Liver (tissue), 9 donors: Measurements from ENCODE around the gene SLC66A2. TPM values are rescaled to one million over a fixed set of nuclear protein-coding genes. Genes with fewer than 3 reads are reported as not detected.

Experiments used
- DNase-seq: peaks from one replicate; pipeline ENCODE4 v3.0.0-alpha.2; 2017; ENCODE audit warnings: low spot score
- H3K27ac ChIP-seq, 2 donors: one replicate each; pipeline ENCODE4 v1.7.0; 2013; ENCODE audit warnings: inconsistent platforms in 2 of 2, low read length in 2 of 2, control low read depth in 1 of 2, low read depth in 1 of 2, mild to moderate bottlenecking in 1 of 2
- H3K27me3 ChIP-seq, 4 donors: one replicate each; pipeline versions ENCODE4 v1.6.1 to v1.7.0; 2013; ENCODE audit warnings: low read length in 3 of 4, inconsistent platforms in 1 of 4, mild to moderate bottlenecking in 1 of 4, moderate library complexity in 1 of 4; ENCODE audit not compliant: control insufficient read depth in 4 of 4, insufficient read depth in 4 of 4
- H3K36me3 ChIP-seq, 4 donors: one replicate each; pipeline versions ENCODE4 v1.6.1 to v1.7.0; 2013; ENCODE audit warnings: low read length in 3 of 4, mild to moderate bottlenecking in 3 of 4, low read depth in 1 of 4, moderate library complexity in 1 of 4; ENCODE audit not compliant: control insufficient read depth in 4 of 4, insufficient read depth in 3 of 4
- H3K4me1 ChIP-seq, 4 donors: one replicate each; pipeline versions ENCODE4 v1.6.1 to v1.7.0; 2013; ENCODE audit warnings: low read length in 3 of 4, mild to moderate bottlenecking in 3 of 4, moderate library complexity in 1 of 4; ENCODE audit not compliant: control insufficient read depth in 4 of 4, insufficient read depth in 4 of 4
- H3K4me3 ChIP-seq, 3 donors: one replicate each; pipeline versions ENCODE4 v1.6.1 to v1.7.0; 2013; ENCODE audit warnings: low read length in 3 of 3, control low read depth in 1 of 3, low read depth in 1 of 3, mild to moderate bottlenecking in 1 of 3
- H3K9ac ChIP-seq, 2 donors: one replicate each; pipeline ENCODE4 v1.7.0; 2013; ENCODE audit warnings: low read length in 2 of 2, mild to moderate bottlenecking in 2 of 2, moderate library complexity in 2 of 2, control low read depth in 1 of 2, low read depth in 1 of 2
- H3K9me3 ChIP-seq, 4 donors: one replicate each; pipeline versions ENCODE4 v1.6.1 to v1.7.0; 2013; ENCODE audit warnings: low read length in 3 of 4; ENCODE audit not compliant: control insufficient read depth in 4 of 4
- EGR1 ChIP-seq, 2 donors: IDR thresholded peaks; 2 replicates each; pipeline ENCODE4 v1.6.1; 2016 to 2018; ENCODE audit warnings: antibody characterized with exemption in 2 of 2, low read depth in 2 of 2
- FOXA1 ChIP-seq: IDR thresholded peaks from 2 replicates; pipeline ENCODE4 v1.6.1; 2016; ENCODE audit warnings: antibody characterized with exemption
- FOXA2 ChIP-seq: IDR thresholded peaks from 2 replicates; pipeline ENCODE4 v1.6.1; 2016; ENCODE audit warnings: antibody characterized with exemption
- GABPA ChIP-seq, 2 donors: IDR thresholded peaks in 1 of 2; conservative IDR thresholded peaks in 1 of 2; 2 replicates each; pipeline ENCODE4 v1.6.1; 2016; ENCODE audit warnings: antibody characterized with exemption in 2 of 2, mild to moderate bottlenecking in 1 of 2, moderate library complexity in 1 of 2
- HNF4A ChIP-seq, 2 donors: conservative IDR thresholded peaks; 2 replicates each; pipeline ENCODE4 v1.6.1; 2016; ENCODE audit warnings: antibody characterized with exemption in 2 of 2, mild to moderate bottlenecking in 2 of 2
- HNF4G ChIP-seq: IDR thresholded peaks from 2 replicates; pipeline ENCODE4 v1.6.1; 2016; ENCODE audit warnings: antibody characterized with exemption
- JUND ChIP-seq, 2 donors: IDR thresholded peaks; 2 replicates each; pipeline ENCODE4 v1.6.1; 2016; ENCODE audit warnings: antibody characterized with exemption in 2 of 2
- NR2F2 ChIP-seq: IDR thresholded peaks from 2 replicates; pipeline ENCODE4 v1.6.1; 2016; ENCODE audit warnings: antibody characterized with exemption
- RAD21 ChIP-seq, 2 donors: IDR thresholded peaks; 2 replicates each; pipeline ENCODE4 v1.6.1; 2016; ENCODE audit warnings: antibody characterized with exemption in 2 of 2, mild to moderate bottlenecking in 2 of 2
- REST ChIP-seq: IDR thresholded peaks from 2 replicates; pipeline ENCODE4 v1.6.1; 2016; ENCODE audit warnings: antibody characterized with exemption, mild to moderate bottlenecking
- RXRA ChIP-seq, 2 donors: IDR thresholded peaks; 2 replicates each; pipeline ENCODE4 v1.6.1; 2017 to 2018; ENCODE audit warnings: antibody characterized with exemption in 2 of 2, mild to moderate bottlenecking in 1 of 2
- SP1 ChIP-seq: IDR thresholded peaks from 2 replicates; pipeline ENCODE4 v1.6.1; 2018; ENCODE audit warnings: antibody characterized with exemption, mild to moderate bottlenecking
- TAF1 ChIP-seq: conservative IDR thresholded peaks from 2 replicates; pipeline ENCODE4 v1.6.1; 2016; ENCODE audit warnings: antibody characterized with exemption, mild to moderate bottlenecking
- YY1 ChIP-seq: IDR thresholded peaks from 2 replicates; pipeline ENCODE4 v1.6.1; 2016; ENCODE audit warnings: antibody characterized with exemption, mild to moderate bottlenecking
- ZBTB33 ChIP-seq: IDR thresholded peaks from 2 replicates; pipeline ENCODE4 v1.6.1; 2016; ENCODE audit warnings: antibody characterized with exemption
- WGBS: extraction: QIAGEN DNeasy Blood & Tissue Kit; methylation state at CpG from one replicate; pipeline ENCODE4 v1.1.7; 2013; 5-methylcytosine and 5-hydroxymethylcytosine counted together
- polyA plus RNA-seq, 2 donors: library from polyadenylated mRNA; stranded (reverse) in 1 of 2; unstranded in 1 of 2; fragments of 200-250 nt in 1 of 2; fragments of >200 nt in 1 of 2; fragmentation: Nextera tagmentation in 1 of 2; extraction: Ambion mirVana in 1 of 2; gene quantifications; one replicate each; pipeline versions ENCODE4 v1.2.1 to v1.2.3, GENCODE V29; 2013 to 2015
- total RNA-seq, 2 donors: library from RNA; depleted of rRNA; stranded (reverse); fragments of >200 nt; gene quantifications; one replicate each; pipeline ENCODE4 v1.2.3, GENCODE V29; 2014
- TF ChIP-seq, protein P1 (sequence below): fragments of 150-350 bp; IDR thresholded peaks from 2 replicates; pipeline ENCODE4 v1.5.1; 2017; ENCODE audit warnings: improper control_type of control experiment, low read depth, low read length; ENCODE audit not compliant: missing input control
- TF ChIP-seq, protein P2 (sequence below): IDR thresholded peaks from 2 replicates; pipeline ENCODE4 v1.6.1; 2016; ENCODE audit warnings: antibody characterized with exemption
- TF ChIP-seq, protein P3 (sequence below): IDR thresholded peaks from 2 replicates; pipeline ENCODE4 v1.6.1; 2016; ENCODE audit warnings: antibody characterized with exemption
- donor health status: healthy.
- donor health status: healthy.
- donor health status: healthy.
- donor health status: healthy.
- donor health status: healthy.

Gene SLC66A2
- total and polyA plus RNA-seq, 4 donors: 47.8 to 107 (median 67.9) TPM

GRCh38 chr18:79939096-79939495, 12.4 kb downstream of the SLC66A2 start:
- H3K9me3 ChIP-seq: no peaks in the 10 kb centered on the region
- peaks cover 49 to 97% (median 90%) of the 10 kb centered on the region in 4 donors for H3K4me1 ChIP-seq
- H3K4me3 ChIP-seq: no peak overlapping the region
- WGBS: 70% methylated on average over 5 of the region's 5 CpGs
- H3K27me3 ChIP-seq: no peaks in the 10 kb centered on the region
- peaks cover 3 to 12% (median 11%) of the 10 kb centered on the region in 4 donors for H3K36me3 ChIP-seq
- peak; percentile 5 for DNase-seq
- TF ChIP-seq ZBTB33: no peak
- TF ChIP-seq HNF4A (conservative IDR thresholded peaks at IDR 0.05): no peak
- no peak for TF ChIP-seq RXRA (IDR thresholded peaks at IDR 0.05)
- no peak for TF ChIP-seq NR2F2
- TF ChIP-seq RAD21 (IDR thresholded peaks at IDR 0.05): no peak
- TF ChIP-seq, protein P1, sequence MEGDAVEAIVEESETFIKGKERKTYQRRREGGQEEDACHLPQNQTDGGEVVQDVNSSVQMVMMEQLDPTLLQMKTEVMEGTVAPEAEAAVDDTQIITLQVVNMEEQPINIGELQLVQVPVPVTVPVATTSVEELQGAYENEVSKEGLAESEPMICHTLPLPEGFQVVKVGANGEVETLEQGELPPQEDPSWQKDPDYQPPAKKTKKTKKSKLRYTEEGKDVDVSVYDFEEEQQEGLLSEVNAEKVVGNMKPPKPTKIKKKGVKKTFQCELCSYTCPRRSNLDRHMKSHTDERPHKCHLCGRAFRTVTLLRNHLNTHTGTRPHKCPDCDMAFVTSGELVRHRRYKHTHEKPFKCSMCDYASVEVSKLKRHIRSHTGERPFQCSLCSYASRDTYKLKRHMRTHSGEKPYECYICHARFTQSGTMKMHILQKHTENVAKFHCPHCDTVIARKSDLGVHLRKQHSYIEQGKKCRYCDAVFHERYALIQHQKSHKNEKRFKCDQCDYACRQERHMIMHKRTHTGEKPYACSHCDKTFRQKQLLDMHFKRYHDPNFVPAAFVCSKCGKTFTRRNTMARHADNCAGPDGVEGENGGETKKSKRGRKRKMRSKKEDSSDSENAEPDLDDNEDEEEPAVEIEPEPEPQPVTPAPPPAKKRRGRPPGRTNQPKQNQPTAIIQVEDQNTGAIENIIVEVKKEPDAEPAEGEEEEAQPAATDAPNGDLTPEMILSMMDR: no peak
- no peak for TF ChIP-seq JUND (IDR thresholded peaks at IDR 0.05)
- no peak for TF ChIP-seq REST
- TF ChIP-seq TAF1: no peak
- H3K27ac ChIP-seq: no peak overlapping the region
- H3K9ac ChIP-seq: no peak overlapping the region

- no peaks in the 10 kb centered on the region for H3K27me3 ChIP-seq
- H3K27ac ChIP-seq: peak overlapping the region in 1 of 2 donors; percentile 86
- H3K9ac ChIP-seq: no peak overlapping the region
- WGBS: 52% methylated on average over 9 of the region's 9 CpGs
- DNase-seq: no peak
- peaks cover 41 to 95% (median 86%) of the 10 kb centered on the region in 4 donors for H3K4me1 ChIP-seq
- no peak overlapping the region for H3K4me3 ChIP-seq
- TF ChIP-seq EGR1 (IDR thresholded peaks at IDR 0.05; ENCODE audit: low read depth in 2 of 2) (no peak), FOXA1 (no peak), REST (no peak), SP1 (no peak), TAF1 (no peak), NR2F2 (no peak), JUND (IDR thresholded peaks at IDR 0.05) (no peak), RXRA (IDR thresholded peaks at IDR 0.05) (no peak), GABPA (IDR thresholded peaks at IDR 0.05 in 1 of 2, conservative IDR thresholded peaks at IDR 0.05 in 1 of 2) (no peak), YY1 (no peak), HNF4G (no peak), FOXA2 (no peak), RAD21 (IDR thresholded peaks at IDR 0.05) (no peak), HNF4A (conservative IDR thresholded peaks at IDR 0.05) (no peak)
- TF ChIP-seq, protein P2, sequence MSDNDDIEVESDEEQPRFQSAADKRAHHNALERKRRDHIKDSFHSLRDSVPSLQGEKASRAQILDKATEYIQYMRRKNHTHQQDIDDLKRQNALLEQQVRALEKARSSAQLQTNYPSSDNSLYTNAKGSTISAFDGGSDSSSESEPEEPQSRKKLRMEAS: no peak
- TF ChIP-seq, protein P1: no peak
- TF ChIP-seq, protein P3, sequence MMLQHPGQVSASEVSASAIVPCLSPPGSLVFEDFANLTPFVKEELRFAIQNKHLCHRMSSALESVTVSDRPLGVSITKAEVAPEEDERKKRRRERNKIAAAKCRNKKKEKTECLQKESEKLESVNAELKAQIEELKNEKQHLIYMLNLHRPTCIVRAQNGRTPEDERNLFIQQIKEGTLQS: no peak
- peaks cover 3 to 12% (median 11%) of the 10 kb centered on the region in 4 donors for H3K36me3 ChIP-seq
- H3K9me3 ChIP-seq: no peaks in the 10 kb centered on the region
Measured at GRCh38 chr18:79938196-79938595, 13.3 kb downstream of the SLC66A2 start.
